Measurements from ENCODE around the gene ALG14.

The ALG14 gene

GRCh38 chr1:95042286-95042685 is 30.5 kb downstream of the ALG14 start:
- no peak for TF ChIP-seq CTCF (IDR thresholded peaks at IDR 0.05; ENCODE audit: borderline replicate concordance, insufficient read depth, low read depth, low read length)
- H3K4me3 ChIP-seq (ENCODE audit: low read depth, low read length) = no peak overlapping the region

- peak; percentile 54; the same call in 1 of the 2 replicates for TF ChIP-seq CTCF (IDR thresholded peaks at IDR 0.05; ENCODE audit: borderline replicate concordance, insufficient read depth, low read depth, low read length)
- H3K4me3 ChIP-seq (ENCODE audit: low read depth, low read length) = no peak overlapping the region
These were observed 31.1 kb downstream of the ALG14 start for GRCh38 chr1:95041491-95042165.

GRCh38 chr1:95040032-95040525 is 32.7 kb downstream of the ALG14 start:
- H3K4me3 ChIP-seq (ENCODE audit: low read depth, low read length) = no peak overlapping the region
- no peak for TF ChIP-seq CTCF (IDR thresholded peaks at IDR 0.05; ENCODE audit: borderline replicate concordance, insufficient read depth, low read depth, low read length)

- no peak overlapping the region for H3K4me3 ChIP-seq (ENCODE audit: low read depth, low read length)
- no peak for TF ChIP-seq CTCF (IDR thresholded peaks at IDR 0.05; ENCODE audit: borderline replicate concordance, insufficient read depth, low read depth, low read length)
These were observed 33.3 kb downstream of the ALG14 start for GRCh38 chr1:95039360-95040031.

GRCh38 chr1:95035536-95035935 is 37.2 kb downstream of the ALG14 start:
- TF ChIP-seq CTCF (IDR thresholded peaks at IDR 0.05; ENCODE audit: borderline replicate concordance, insufficient read depth, low read depth, low read length) = no peak
- H3K4me3 ChIP-seq (ENCODE audit: low read depth, low read length) = no peak overlapping the region

- H3K4me3 ChIP-seq (ENCODE audit: low read depth, low read length) = no peak overlapping the region
These were observed 38.2 kb downstream of the ALG14 start for GRCh38 chr1:95034506-95034905.

More at GRCh38 chr1:95034506-95034905, 38.2 kb downstream of the ALG14 start:
- TF ChIP-seq CTCF (IDR thresholded peaks at IDR 0.05; ENCODE audit: borderline replicate concordance, insufficient read depth, low read depth, low read length) = no peak
